Measurements from ENCODE around the gene SORCS3.

SORCS3 gene

GRCh38 chr10:105197598-105198364 is 556.7 kb downstream of the SORCS3 start:
- no peak for DNase-seq

GRCh38 chr10:105206616-105207015 is 565.5 kb downstream of the SORCS3 start:
- DNase-seq, result no peak

- DNase-seq, result no peak
Observed at GRCh38 chr10:105207476-105207995, 566.4 kb downstream of the SORCS3 start.

- DNase-seq, result no peak
Observed at GRCh38 chr10:105210546-105210945, 569.5 kb downstream of the SORCS3 start.

GRCh38 chr10:105237685-105238084 is 596.6 kb downstream of the SORCS3 start:
- DNase-seq, result no peak

GRCh38 chr10:105239311-105240219 is 598.5 kb downstream of the SORCS3 start:
- no peak for DNase-seq

GRCh38 chr10:105241254-105241653 is 600.2 kb downstream of the SORCS3 start:
- DNase-seq, result no peak

GRCh38 chr10:105243381-105243780 is 602.3 kb downstream of the SORCS3 start:
- no peak for DNase-seq

- no peak for DNase-seq
Observed at GRCh38 chr10:105243825-105244224, 602.7 kb downstream of the SORCS3 start.

GRCh38 chr10:105247831-105248499 is 606.9 kb downstream of the SORCS3 start:
- DNase-seq, result no peak

- DNase-seq, result no peak
Observed at GRCh38 chr10:105252911-105253310, 611.8 kb downstream of the SORCS3 start.

GRCh38 chr10:105253515-105254212 is 612.6 kb downstream of the SORCS3 start:
- DNase-seq, result no peak

- DNase-seq, result no peak
Observed at GRCh38 chr10:105258036-105258673, 617.1 kb downstream of the SORCS3 start.

- DNase-seq, result no peak
Observed at GRCh38 chr10:105258674-105259065, 617.6 kb downstream of the SORCS3 start.

- no peak for DNase-seq
Observed at GRCh38 chr10:105259201-105259600, 618.1 kb downstream of the SORCS3 start.

- DNase-seq, result no peak
Observed at GRCh38 chr10:105262666-105263065, 621.6 kb downstream of the SORCS3 start.

GRCh38 chr10:105266966-105267539 is 626.0 kb downstream of the SORCS3 start:
- DNase-seq, result no peak

GRCh38 chr10:105268961-105269360 is 627.9 kb downstream of the SORCS3 start:
- DNase-seq, result no peak

- DNase-seq, result no peak
Observed at GRCh38 chr10:105269689-105270088, 628.6 kb downstream of the SORCS3 start.

- peak; percentile 60 for DNase-seq
Observed at GRCh38 chr10:105274556-105275070, 633.5 kb downstream of the SORCS3 start.

- DNase-seq, result no peak
Observed at GRCh38 chr10:105278439-105278838, 637.3 kb downstream of the SORCS3 start.
